Gastrocnemius medialis (tissue), 4 donors: ENCODE measurements around the gene CASP9. TPM values are rescaled to one million over a fixed set of nuclear protein-coding genes. Genes with fewer than 3 reads are reported as not detected.

Experiments used
- ATAC-seq, 2 donors: fragments of 150-250 bp; one replicate each; pipeline ENCODE4 v1.9.1; 2016
- DNase-seq, 2 donors: peaks; one replicate each; pipeline ENCODE4 v3.0.0-alpha.2; 2019
- H3K27ac ChIP-seq, 4 donors: fragments of 200-600 bp; sonication (generic); 1 replicate in 1 of 4; 2 replicates in 3 of 4; pipeline ENCODE4 v1.5.1; 2016 to 2018; ENCODE audit warnings: mild to moderate bottlenecking in 2 of 4, moderate library complexity in 1 of 4
- H3K27me3 ChIP-seq, 3 donors: fragments of 200-600 bp; sonication (generic) in 2 of 3; 1 replicate in 1 of 3; 2 replicates in 2 of 3; pipeline versions ENCODE4 v1.5.1 to v1.6.0; 2016 to 2019; ENCODE audit warnings: mild to moderate bottlenecking in 1 of 3, moderate library complexity in 1 of 3
- H3K36me3 ChIP-seq, 2 donors: fragments of 200-600 bp; sonication (generic) in 1 of 2; one replicate each; pipeline ENCODE4 v1.5.1; 2017 to 2018
- H3K4me1 ChIP-seq, 2 donors: fragments of 200-600 bp; sonication (generic) in 1 of 2; one replicate each; pipeline ENCODE4 v1.5.1; 2016 to 2017; ENCODE audit warnings: mild to moderate bottlenecking in 2 of 2
- H3K4me3 ChIP-seq, 4 donors: fragments of 200-600 bp; sonication (generic) in 3 of 4; 1 replicate in 1 of 4; 2 replicates in 3 of 4; pipeline ENCODE4 v1.5.1; 2016 to 2019; ENCODE audit warnings: mild to moderate bottlenecking in 2 of 4
- H3K9me3 ChIP-seq, 3 donors: fragments of 200-600 bp; sonication (generic) in 2 of 3; 1 replicate in 1 of 3; 2 replicates in 2 of 3; pipeline ENCODE4 v1.5.1; 2016 to 2019
- POLR2A ChIP-seq, 2 donors: fragments of 450-650 bp; IDR thresholded peaks; one replicate each; pipeline ENCODE4 v1.6.1; 2017; ENCODE audit warnings: antibody characterized with exemption in 2 of 2, mild to moderate bottlenecking in 2 of 2, moderate library complexity in 2 of 2
- in situ Hi-C, 4 donors: fragments of 200-750 bp; cut with MboI; loops; one replicate each; pipeline versions ENCODE4 v1.15.0 to v1.8.0; 2017; ENCODE audit warnings: low sequenced_read_pairs in 4 of 4
- intact Hi-C: fragments of 100-400 bp; cut with DNase I; formaldehyde crosslinking; loops from one replicate; pipeline ENCODE4 v1.15.1; 2023; ENCODE audit warnings: low total_unique reads
- total RNA-seq, 4 donors: library from RNA; depleted of rRNA; stranded (reverse); fragments of >200 nt; gene quantifications; one replicate each; pipeline versions ENCODE4 v1.1.0 to v1.2.3, GENCODE V29; 2016
- TF ChIP-seq, protein P1 (sequence below), 5 experiments: fragments of 450-650 bp in 3 of 5; fragments of 200-600 bp in 2 of 5; sonication (generic) in 2 of 5; IDR thresholded peaks in 4 of 5; conservative IDR thresholded peaks in 1 of 5; 1 replicate in 4 of 5; 2 replicates in 1 of 5; pipeline ENCODE4 v1.5.1; 2016 to 2019; ENCODE audit warnings: antibody characterized with exemption in 5 of 5, mild to moderate bottlenecking in 3 of 5, moderate library complexity in 3 of 5

CASP9 gene
- total RNA-seq, 4 donors from 2014 or later: 5.2 to 9.6 (median 8.0) TPM

DNA sequence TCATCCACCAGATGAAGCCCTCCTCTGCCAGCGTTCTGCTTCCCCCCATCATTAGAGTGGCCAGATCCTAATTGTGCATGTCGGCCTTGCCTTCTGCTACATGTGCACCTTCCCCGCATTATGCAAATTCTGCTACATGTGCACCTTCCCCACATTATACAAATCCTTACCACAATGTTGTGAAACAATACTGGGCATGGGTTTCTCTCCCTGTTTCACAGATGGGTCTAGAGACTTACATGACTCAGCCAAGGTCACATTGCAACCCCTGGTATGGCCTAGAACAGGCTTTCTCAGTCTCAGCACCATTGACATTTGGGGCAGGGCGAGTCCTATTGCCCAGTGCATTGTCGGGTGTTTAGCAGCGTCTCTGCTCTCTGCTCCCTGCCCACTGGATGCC lies 68.5 kb downstream of the CASP9 start:
- in situ Hi-C loops: no loop called here
- Histone ChIP-seq H3K36me3 (no peaks in the 10 kb centered on the region), H3K4me3 (no peak overlapping the region), H3K9me3 (no peaks in the 10 kb centered on the region), H3K4me1 (no peaks in the 10 kb centered on the region), H3K27me3 (no peaks in the 10 kb centered on the region), H3K27ac (no peak overlapping the region)
- intact Hi-C loops: no loop called here
- TF ChIP-seq POLR2A (IDR thresholded peaks at IDR 0.05): no peak
- TF ChIP-seq, protein P1, sequence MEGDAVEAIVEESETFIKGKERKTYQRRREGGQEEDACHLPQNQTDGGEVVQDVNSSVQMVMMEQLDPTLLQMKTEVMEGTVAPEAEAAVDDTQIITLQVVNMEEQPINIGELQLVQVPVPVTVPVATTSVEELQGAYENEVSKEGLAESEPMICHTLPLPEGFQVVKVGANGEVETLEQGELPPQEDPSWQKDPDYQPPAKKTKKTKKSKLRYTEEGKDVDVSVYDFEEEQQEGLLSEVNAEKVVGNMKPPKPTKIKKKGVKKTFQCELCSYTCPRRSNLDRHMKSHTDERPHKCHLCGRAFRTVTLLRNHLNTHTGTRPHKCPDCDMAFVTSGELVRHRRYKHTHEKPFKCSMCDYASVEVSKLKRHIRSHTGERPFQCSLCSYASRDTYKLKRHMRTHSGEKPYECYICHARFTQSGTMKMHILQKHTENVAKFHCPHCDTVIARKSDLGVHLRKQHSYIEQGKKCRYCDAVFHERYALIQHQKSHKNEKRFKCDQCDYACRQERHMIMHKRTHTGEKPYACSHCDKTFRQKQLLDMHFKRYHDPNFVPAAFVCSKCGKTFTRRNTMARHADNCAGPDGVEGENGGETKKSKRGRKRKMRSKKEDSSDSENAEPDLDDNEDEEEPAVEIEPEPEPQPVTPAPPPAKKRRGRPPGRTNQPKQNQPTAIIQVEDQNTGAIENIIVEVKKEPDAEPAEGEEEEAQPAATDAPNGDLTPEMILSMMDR (IDR thresholded peaks at IDR 0.05 in 4 of 5, conservative IDR thresholded peaks at IDR 0.05 in 1 of 5): no peak
- DNase-seq (no peak), ATAC-seq (no peak)

DNA sequence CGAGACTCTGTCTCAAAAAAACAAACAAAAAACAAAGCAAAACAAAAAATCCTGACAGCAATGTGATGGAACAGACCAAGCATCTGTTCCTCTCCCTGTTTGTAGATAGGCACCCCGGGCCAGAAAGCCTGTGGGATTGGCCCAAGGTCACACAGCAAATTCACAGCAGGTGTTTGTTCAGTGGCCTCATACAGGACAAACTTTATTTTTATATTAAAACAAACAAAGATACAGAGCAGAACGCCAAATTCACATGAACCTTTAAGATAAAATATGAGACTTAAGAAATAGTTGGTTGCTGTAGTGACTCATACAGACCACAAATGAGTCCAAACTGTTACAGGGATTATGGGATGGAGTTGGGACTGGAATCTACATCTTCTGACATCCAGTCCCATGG lies 69.8 kb downstream of the CASP9 start:
- intact Hi-C loops: no loop called here
- no peaks in the 10 kb centered on the region for H3K4me1 ChIP-seq
- DNase-seq (no peak), ATAC-seq (no peak)
- H3K4me3 ChIP-seq: no peak overlapping the region
- H3K27me3 ChIP-seq: no peaks in the 10 kb centered on the region
- H3K36me3 ChIP-seq: no peaks in the 10 kb centered on the region
- no peak for TF ChIP-seq POLR2A (IDR thresholded peaks at IDR 0.05)
- TF ChIP-seq, protein P1 (IDR thresholded peaks at IDR 0.05 in 4 of 5, conservative IDR thresholded peaks at IDR 0.05 in 1 of 5): no peak
- no peaks in the 10 kb centered on the region for H3K9me3 ChIP-seq
- in situ Hi-C loops: no loop called here
- H3K27ac ChIP-seq: no peak overlapping the region

GRCh38 chr1:15453734-15454133 lies 70.3 kb downstream of the CASP9 start:
- DNase-seq (no peak), ATAC-seq (no peak)
- no peaks in the 10 kb centered on the region for H3K9me3 ChIP-seq
- no peaks in the 10 kb centered on the region for H3K27me3 ChIP-seq
- TF ChIP-seq, protein P1 (IDR thresholded peaks at IDR 0.05 in 4 of 5, conservative IDR thresholded peaks at IDR 0.05 in 1 of 5): no peak
- TF ChIP-seq POLR2A (IDR thresholded peaks at IDR 0.05): no peak
- no peak overlapping the region for H3K27ac ChIP-seq
- no peaks in the 10 kb centered on the region for H3K36me3 ChIP-seq
- no peak overlapping the region for H3K4me3 ChIP-seq
- in situ Hi-C loops (no loop called here), intact Hi-C loops (no loop called here)
- no peaks in the 10 kb centered on the region for H3K4me1 ChIP-seq

GRCh38 chr1:15452866-15453571 lies 71.0 kb downstream of the CASP9 start:
- DNase-seq (no peak), ATAC-seq (no peak)
- H3K27me3 ChIP-seq: no peaks in the 10 kb centered on the region
- no peaks in the 10 kb centered on the region for H3K9me3 ChIP-seq
- no peak overlapping the region for H3K4me3 ChIP-seq
- TF ChIP-seq, protein P1 (IDR thresholded peaks at IDR 0.05 in 4 of 5, conservative IDR thresholded peaks at IDR 0.05 in 1 of 5): no peak
- TF ChIP-seq POLR2A (IDR thresholded peaks at IDR 0.05): no peak
- H3K36me3 ChIP-seq: no peaks in the 10 kb centered on the region
- intact Hi-C loops: no loop called here
- no peak overlapping the region for H3K27ac ChIP-seq
- in situ Hi-C loops: no loop called here
- no peaks in the 10 kb centered on the region for H3K4me1 ChIP-seq

DNA sequence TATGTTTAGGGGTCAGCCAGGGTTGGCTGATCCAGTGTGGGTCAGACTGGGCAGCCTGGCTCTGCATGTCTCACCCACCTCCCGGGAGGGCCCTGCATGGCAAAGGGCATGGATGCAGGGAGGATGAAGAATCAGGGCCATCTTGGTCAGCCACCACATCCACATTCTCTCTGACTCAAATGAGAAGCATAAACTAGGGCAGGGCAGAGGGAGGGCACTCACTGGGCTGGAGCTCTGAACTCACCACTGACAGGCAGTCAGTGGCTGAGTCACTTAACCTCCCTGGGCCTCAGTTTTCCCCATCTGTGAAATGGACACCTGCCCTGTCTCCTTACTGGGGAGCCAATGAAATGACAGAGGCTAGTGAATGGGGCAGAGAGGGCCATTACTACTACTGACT lies 71.8 kb downstream of the CASP9 start:
- no peak for TF ChIP-seq POLR2A (IDR thresholded peaks at IDR 0.05)
- TF ChIP-seq, protein P1 (IDR thresholded peaks at IDR 0.05 in 4 of 5, conservative IDR thresholded peaks at IDR 0.05 in 1 of 5): no peak
- no peak overlapping the region for H3K4me3 ChIP-seq

More for the DNA sequence above, 71.8 kb downstream of the CASP9 start:
- no peak for ATAC-seq
- Histone ChIP-seq H3K36me3 (no peaks in the 10 kb centered on the region), H3K27ac (no peak overlapping the region), H3K27me3 (no peaks in the 10 kb centered on the region), H3K9me3 (no peaks in the 10 kb centered on the region), H3K4me1 (no peaks in the 10 kb centered on the region)
- in situ Hi-C loops (no loop called here), intact Hi-C loops (no loop called here)
- DNase-seq: no peak
